ENCODE data around the gene KRTAP5-3. TPM values are rescaled to one million over a fixed set of nuclear protein-coding genes. Genes with fewer than 3 reads are reported as not detected.
"Not testable (repeated sequence)": the region's sequence is repeated elsewhere in the genome, so short reads cannot be mapped to it uniquely, and the experiment has no call there.

The KRTAP5-3 gene
- total RNA-seq, 1 donor from 2014 or later, result not detected

GRCh38 chr11:1604181-1604580 lies 4.1 kb downstream of the KRTAP5-3 start:
- H3K27me3 Mint-ChIP-seq, result peaks cover 44% of the 10 kb centered on the region
- no peaks in the 10 kb centered on the region for H3K9me3 Mint-ChIP-seq (ENCODE audit: low read depth)
- DNase-seq (ENCODE audit: low spot score, unreplicated experiment), result no peak

GRCh38 chr11:1603629-1604028 lies 4.6 kb downstream of the KRTAP5-3 start:
- H3K4me1 Mint-ChIP-seq (ENCODE audit: low read depth), result no peaks in the 10 kb centered on the region
- TF ChIP-seq CTCF (IDR thresholded peaks at IDR 0.05; ENCODE audit: unreplicated experiment), result no peak
- DNase-seq (ENCODE audit: low spot score, unreplicated experiment), result no peak
- peaks cover 43% of the 10 kb centered on the region for H3K27me3 Mint-ChIP-seq
- H3K27ac Mint-ChIP-seq, result peak overlapping the region; percentile 3
- no peak overlapping the region for H3K4me3 Mint-ChIP-seq (ENCODE audit: low read depth)
- no peaks in the 10 kb centered on the region for H3K9me3 Mint-ChIP-seq (ENCODE audit: low read depth)
- H3K36me3 Mint-ChIP-seq (ENCODE audit: insufficient read depth), result no peaks in the 10 kb centered on the region

More at GRCh38 chr11:1604181-1604580, 4.1 kb downstream of the KRTAP5-3 start:
- H3K4me3 Mint-ChIP-seq (ENCODE audit: low read depth), result no peak overlapping the region
- no peaks in the 10 kb centered on the region for H3K36me3 Mint-ChIP-seq (ENCODE audit: insufficient read depth)
- no peaks in the 10 kb centered on the region for H3K4me1 Mint-ChIP-seq (ENCODE audit: low read depth)
- no peak overlapping the region for H3K27ac Mint-ChIP-seq
- TF ChIP-seq CTCF (IDR thresholded peaks at IDR 0.05; ENCODE audit: unreplicated experiment), result no peak

GRCh38 chr11:1601663-1602062 lies 6.6 kb downstream of the KRTAP5-3 start:
- not testable (repeated sequence) for DNase-seq (ENCODE audit: low spot score, unreplicated experiment); H3K4me3 Mint-ChIP-seq (ENCODE audit: low read depth); H3K36me3 Mint-ChIP-seq (ENCODE audit: insufficient read depth); H3K27ac Mint-ChIP-seq; H3K4me1 Mint-ChIP-seq (ENCODE audit: low read depth); H3K9me3 Mint-ChIP-seq (ENCODE audit: low read depth)
- peaks cover 44% of the 10 kb centered on the region for H3K27me3 Mint-ChIP-seq

DNA sequence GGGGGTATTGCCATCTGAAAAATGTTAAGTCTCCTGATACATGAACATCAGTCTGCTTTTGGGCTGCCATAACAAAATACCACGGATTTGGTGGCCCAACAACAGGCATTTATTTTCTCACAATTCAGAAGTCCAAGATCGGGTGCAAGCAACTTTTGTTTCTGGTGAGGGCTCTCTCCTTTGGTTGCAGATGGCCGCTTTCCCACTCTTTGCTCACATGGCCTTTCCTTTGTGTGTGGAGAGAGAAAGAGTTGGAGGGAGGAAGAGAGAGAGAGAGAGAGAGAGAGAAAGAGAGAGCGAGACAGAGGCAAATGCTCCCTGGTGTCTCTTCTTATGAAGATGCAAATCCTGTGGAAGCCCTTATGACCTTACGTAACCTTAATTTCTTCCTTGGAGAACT lies 7.6 kb downstream of the KRTAP5-3 start:
- Mint-ChIP-seq H3K4me1 (ENCODE audit: low read depth) (no peaks in the 10 kb centered on the region), H3K27me3 (peaks cover 48% of the 10 kb centered on the region), H3K36me3 (ENCODE audit: insufficient read depth) (peaks cover 4% of the 10 kb centered on the region), H3K4me3 (ENCODE audit: low read depth) (no peak overlapping the region), H3K9me3 (ENCODE audit: low read depth) (no peaks in the 10 kb centered on the region), H3K27ac (no peak overlapping the region)
- no peak for DNase-seq (ENCODE audit: low spot score, unreplicated experiment)
- TF ChIP-seq CTCF (IDR thresholded peaks at IDR 0.05; ENCODE audit: unreplicated experiment), result no peak

DNA sequence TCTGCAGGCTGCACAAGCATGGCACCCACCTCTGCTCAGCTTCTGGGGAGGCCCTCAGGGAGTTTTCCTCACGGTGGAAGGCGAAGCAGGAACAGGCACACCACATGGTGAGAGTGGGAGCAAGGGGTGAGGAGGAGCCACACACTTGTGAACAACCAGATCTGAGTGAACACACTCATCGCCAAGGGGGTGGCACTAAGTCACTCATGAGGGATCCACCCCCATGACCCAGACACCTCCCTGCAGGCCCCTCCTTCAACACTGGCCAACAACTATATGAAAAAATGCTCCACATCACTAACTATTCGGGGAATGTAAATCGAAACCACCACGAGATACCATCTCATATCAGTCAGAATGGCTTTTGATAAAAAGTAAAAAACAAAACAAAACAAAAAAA lies 9.4 kb downstream of the KRTAP5-3 start:
- H3K9me3 Mint-ChIP-seq (ENCODE audit: low read depth), result no peaks in the 10 kb centered on the region
- H3K27me3 Mint-ChIP-seq, result peaks cover 61% of the 10 kb centered on the region
- H3K4me1 Mint-ChIP-seq (ENCODE audit: low read depth), result no peaks in the 10 kb centered on the region
- no peak overlapping the region for H3K27ac Mint-ChIP-seq
- H3K4me3 Mint-ChIP-seq (ENCODE audit: low read depth), result no peak overlapping the region
- TF ChIP-seq CTCF (IDR thresholded peaks at IDR 0.05; ENCODE audit: unreplicated experiment), result no peak
- no peak for DNase-seq (ENCODE audit: low spot score, unreplicated experiment)
- H3K36me3 Mint-ChIP-seq (ENCODE audit: insufficient read depth), result peaks cover 4% of the 10 kb centered on the region

GRCh38 chr11:1598406-1598805 lies 9.9 kb downstream of the KRTAP5-3 start:
- H3K4me3 Mint-ChIP-seq (ENCODE audit: low read depth); H3K36me3 Mint-ChIP-seq (ENCODE audit: insufficient read depth); H3K4me1 Mint-ChIP-seq (ENCODE audit: low read depth); DNase-seq (ENCODE audit: low spot score, unreplicated experiment); H3K27ac Mint-ChIP-seq; H3K9me3 Mint-ChIP-seq (ENCODE audit: low read depth): not testable (repeated sequence)
- H3K27me3 Mint-ChIP-seq, result peaks cover 60% of the 10 kb centered on the region
